ENCODE data around the gene RANBP1. TPM values are rescaled to one million over a fixed set of nuclear protein-coding genes. Genes with fewer than 3 reads are reported as not detected.

The RANBP1 gene
- total and polyA plus RNA-seq, 2 of the 8 experiments (the other 6 are each of a cell fraction or from before 2014, with no cell fraction given): 343 to 484 TPM

- Histone ChIP-seq H4K20me1 (replicated peaks in 1 of 2; ENCODE audit: control insufficient read depth in 1 of 2, insufficient read depth in 2 of 2, low read length in 2 of 2) (peaks cover 25 to 43% of the 10 kb centered on the region in 2 experiments), H2BK120ac (replicated peaks; ENCODE audit: low read depth, low read length) (no peak overlapping the region), H3K56ac (replicated peaks; ENCODE audit: insufficient read length, low read depth, low read length) (no peak overlapping the region), H3K36me3 (ENCODE audit: control insufficient read depth in 2 of 4, insufficient read depth in 4 of 4, low read length in 3 of 4) (peaks cover 27 to 45% (median 33%) of the 10 kb centered on the region in 4 experiments), H3K4me3 (ENCODE audit: extremely low read depth in 1 of 4, insufficient read depth in 2 of 4, low read depth in 3 of 4, low read length in 4 of 4) (no peak overlapping the region), H2AK5ac (ENCODE audit: low read depth, low read length) (no peak overlapping the region), H3K4me1 (replicated peaks in 1 of 4; ENCODE audit: control insufficient read depth in 3 of 4, insufficient read depth in 4 of 4, low read length in 3 of 4) (peaks cover 0 to 12% (median 7%) of the 10 kb centered on the region in 4 experiments; a peak in 4 of 7 replicates), H3K18ac (ENCODE audit: extremely low read depth, low read length) (no peak overlapping the region), H2BK12ac (ENCODE audit: low read depth, low read length) (no peak overlapping the region), H3K27me3 (replicated peaks in 1 of 4; ENCODE audit: control insufficient read depth in 3 of 4, extremely low read depth in 1 of 4, insufficient read depth in 3 of 4, low read length in 3 of 4) (no peaks in the 10 kb centered on the region; a peak in 2 of 7 replicates), H3K27ac (ENCODE audit: low read depth, low read length) (0 out of 2 replicates have a peak overlapping the region, but pooled peaks have one; percentile 17), H4K5ac (ENCODE audit: insufficient read length, low read depth, low read length) (no peak overlapping the region), H4K8ac (ENCODE audit: extremely low read depth, insufficient read depth, low read length) (no peak overlapping the region), H2BK5ac (ENCODE audit: low read depth, low read length) (no peak overlapping the region), H3K14ac (ENCODE audit: insufficient read length) (no peak overlapping the region), H2BK15ac (ENCODE audit: low read length) (no peak overlapping the region), H3K79me2 (ENCODE audit: control insufficient read depth in 1 of 2, insufficient read depth in 2 of 2, low read length in 2 of 2) (peaks cover 5 to 18% of the 10 kb centered on the region in 2 experiments; a peak in 3 of 4 replicates), H3K4me2 (ENCODE audit: insufficient read depth in 1 of 2, low read depth in 2 of 2, low read length in 2 of 2) (no peak overlapping the region), H2BK20ac (ENCODE audit: low read length) (no peak overlapping the region), H2AFZ (ENCODE audit: low read length) (no peak overlapping the region), H3K9me3 (ENCODE audit: insufficient read depth in 2 of 2, low read depth in 1 of 2, low read length in 1 of 2) (no peaks in the 10 kb centered on the region), H4K91ac (replicated peaks; ENCODE audit: insufficient read length, low read length) (no peak overlapping the region), H3K79me1 (ENCODE audit: low read depth, low read length) (peaks cover 6% of the 10 kb centered on the region), H3K4ac (replicated peaks; ENCODE audit: insufficient read length, low read depth, low read length) (no peak overlapping the region), H3K9ac (replicated peaks in 1 of 4; ENCODE audit: extremely low read depth in 1 of 4, low read depth in 3 of 4, low read length in 3 of 4) (peak overlapping the region in 1 of 4 experiments; percentile 15; a peak in 2 of 7 replicates), H3K23me2 (ENCODE audit: low read depth, low read length) (peaks cover 10% of the 10 kb centered on the region; the same call in 1 of the 2 replicates), H3K23ac (ENCODE audit: insufficient read length) (no peak overlapping the region)
- DNase-seq (ENCODE audit: low read depth in 1 of 2, low spot score in 2 of 2): no peak
- FAIRE-seq: no peak
- TF ChIP-seq TEAD4 (IDR thresholded peaks at IDR 0.05; ENCODE audit: low read depth, low read length) (no peak), POLR2AphosphoS5 (IDR thresholded peaks at IDR 0.05; ENCODE audit: low read depth, low read length) (peak; percentile 91; the same call in 1 of the 2 replicates), POU5F1 (IDR thresholded peaks at IDR 0.05; ENCODE audit: low read depth, low read length) (no peak), CHD2 (IDR thresholded peaks at IDR 0.05; ENCODE audit: low read length) (no peak), POLR2A (IDR thresholded peaks at IDR 0.05; ENCODE audit: control extremely low read depth in 1 of 2, low read depth in 2 of 2, low read length in 2 of 2) (peak in 1 of 2 experiments; percentile 55; a peak in 2 of 3 replicates), SP1 (IDR thresholded peaks at IDR 0.05; ENCODE audit: low read depth, low read length) (no peak)
- POLR2A ChIA-PET (ENCODE audit: partially characterized antibody): interaction anchor here (0.7 to 8.3 kb wide), 24 partner anchors 10 to 170 kb away, joined by 3 to 223 read pairs (median 5); partner anchors contain the start of genes DGCR8, RANBP1, TANGO2 and TRMT2A
- WGBS, 2 experiments (ENCODE audit: extremely low coverage in 1 of 2, insufficient coverage in 1 of 2, insufficient read length in 1 of 2, insufficient replicate concordance in 2 of 2, low coverage in 1 of 2, low lambda C conversion rate in 2 of 2, missing lambda C conversion rate in 1 of 2): 89% methylated on average over 16 of the region's 17 CpGs; no CpG with 5 or more reads in 1 of the 2 experiments
- CTCF ChIA-PET (ENCODE audit: partially characterized antibody): interaction anchor here (0.8 to 1.9 kb wide), 2 partner anchors 12 to 168 kb away, joined by 3 to 6 read pairs; partner anchors contain the start of gene RANBP1
These were observed 12.1 kb downstream of the RANBP1 start for GRCh38 chr22:20127869-20128618.

Data from H1 (cell line).